HepG2 (cell line): ENCODE measurements around the gene CCBE1. TPM values are rescaled to one million over a fixed set of nuclear protein-coding genes. Genes with fewer than 3 reads are reported as not detected.

ENCODE experiments used
- ATAC-seq: fragments of 200-7000 bp; cut with Tn5 transposase; 3 replicates; pipeline ENCODE4 v1.9.1; 2020; ENCODE audit warnings: mild to moderate bottlenecking, moderate library complexity
- BruUV-seq: library from RNA; stranded (reverse); fragments of 400-500 nt; replicated peaks from 2 replicates; lab custom pipeline; 2021; lab: Mats Ljungman, UMichigan
- CTCF ChIA-PET: fragments of 300-600 bp; formaldehyde crosslinking; extraction: SDS; loops from one replicate; lab custom pipeline; 2021; ENCODE audit warnings: low total read pairs, inconsistent platforms, low intra/inter-chr PET ratio; lab: Yijun Ruan, JAX
- POLR2A ChIA-PET: fragments of 350-600 bp; sonication (Branson Sonifier 250); formaldehyde crosslinking; loops from one replicate; lab custom pipeline; 2020; ENCODE audit warnings: antibody characterized with exemption, inconsistent platforms; lab: Yijun Ruan, JAX
- DNase-seq: peaks from one replicate; pipeline ENCODE4 v3.0.0-alpha.2; 2015; ENCODE audit warnings: low spot score
- FAIRE-seq: peaks from 3 replicates; lab custom pipeline; 2011; peaks lifted over from hg19 to GRCh38; lab: Jason Lieb, UNC
- H2AFZ ChIP-seq: one replicate; pipeline ENCODE4 v1.6.1; 2011; ENCODE audit warnings: low read length, inconsistent platforms
- H3K27ac ChIP-seq: fragments of 300-600 bp; 3 replicates; pipeline ENCODE4 v1.8.0; 2011; ENCODE audit warnings: mixed run types, mild to moderate bottlenecking, mixed read lengths, low read length, inconsistent platforms; ENCODE audit not compliant: insufficient read depth; ENCODE audit errors: extremely low read length
- H3K27me3 ChIP-seq, 2 experiments: fragments of 200-600 bp in 1 of 2; 2 replicates in 1 of 2; 3 replicates in 1 of 2; pipeline versions ENCODE4 v1.6.0 to v1.8.0; 2011; ENCODE audit warnings: low read length in 2 of 2, mild to moderate bottlenecking in 2 of 2, moderate library complexity in 2 of 2, inconsistent platforms in 1 of 2; ENCODE audit not compliant: insufficient read depth in 2 of 2, control insufficient read depth in 1 of 2
- H3K36me3 ChIP-seq, 2 experiments: fragments of 200-600 bp in 1 of 2; replicated peaks in 1 of 2; 2 replicates in 1 of 2; 3 replicates in 1 of 2; pipeline versions ENCODE4 v1.5.1 to v1.8.0; 2011; ENCODE audit warnings: low read length in 2 of 2, inconsistent platforms in 1 of 2; ENCODE audit not compliant: insufficient read depth in 2 of 2, control insufficient read depth in 1 of 2
- H3K4me1 ChIP-seq: 2 replicates; pipeline ENCODE4 v1.5.1; 2012; ENCODE audit warnings: low read length, inconsistent platforms; ENCODE audit not compliant: insufficient read depth
- H3K4me2 ChIP-seq: 2 replicates; pipeline ENCODE4 v1.6.0; 2011; ENCODE audit warnings: low read depth, low read length, inconsistent platforms
- H3K4me3 ChIP-seq, 3 experiments: fragments of 200-600 bp in 1 of 3; sonication (generic), shearing (Covaris generic) in 1 of 3; replicated peaks in 1 of 3; 2 replicates each; pipeline ENCODE4 v1.5.1; 2011 to 2016; ENCODE audit warnings: low read length in 3 of 3, inconsistent platforms in 2 of 3, low read depth in 2 of 3, mild to moderate bottlenecking in 2 of 3, control low read depth in 1 of 3, mixed read lengths in 1 of 3; ENCODE audit not compliant: insufficient read depth in 1 of 3
- H3K79me2 ChIP-seq: one replicate; pipeline ENCODE4 v1.6.1; 2011; ENCODE audit warnings: low read length, inconsistent platforms; ENCODE audit not compliant: insufficient read depth
- H3K9ac ChIP-seq: 2 replicates; pipeline ENCODE4 v1.6.0; 2011; ENCODE audit warnings: mild to moderate bottlenecking, low read depth, low read length, inconsistent platforms; ENCODE audit not compliant: insufficient read depth
- H3K9me3 ChIP-seq: 2 replicates; pipeline ENCODE4 v1.5.1; 2012; ENCODE audit warnings: mild to moderate bottlenecking, low read length
- H4K20me1 ChIP-seq: 2 replicates; pipeline ENCODE4 v1.6.0; 2011; ENCODE audit warnings: inconsistent platforms, mild to moderate bottlenecking, low read length, moderate library complexity; ENCODE audit not compliant: insufficient read depth
- ARID2 ChIP-seq: sonication (generic); formaldehyde crosslinking; IDR thresholded peaks from 2 replicates; pipeline ENCODE4 v1.8.1; 2022; ENCODE audit warnings: mild to moderate bottlenecking, missing genetic modification reagents, borderline replicate concordance
- CHD2 ChIP-seq: IDR thresholded peaks from 2 replicates; pipeline ENCODE4 v1.6.1; 2011; ENCODE audit warnings: low read depth, low read length, improper control_type of control experiment
- DNMT3B ChIP-seq: conservative IDR thresholded peaks from 2 replicates; pipeline ENCODE4 v1.6.1; 2016; ENCODE audit warnings: missing biosample characterization, control low read depth
- EP300 ChIP-seq, 3 experiments: sonication (generic) in 1 of 3; formaldehyde crosslinking in 1 of 3; IDR thresholded peaks; 2 replicates each; pipeline versions ENCODE4 v1.5.1 to v1.6.1; 2011 to 2020; ENCODE audit warnings: low read depth in 2 of 3, low read length in 2 of 3, borderline replicate concordance in 1 of 3, improper control_type of control experiment in 1 of 3, mild to moderate bottlenecking in 1 of 3, missing genetic modification reagents in 1 of 3, moderate library complexity in 1 of 3
- MAFF ChIP-seq: IDR thresholded peaks from 2 replicates; pipeline ENCODE4 v1.6.1; 2011; ENCODE audit warnings: low read depth, low read length, improper control_type of control experiment
- MAZ ChIP-seq, 2 experiments: sonication (generic) in 1 of 2; formaldehyde crosslinking in 1 of 2; IDR thresholded peaks; 2 replicates each; pipeline versions ENCODE4 v1.5.0 to v1.6.1; 2012 to 2020; ENCODE audit warnings: low read depth in 2 of 2, mild to moderate bottlenecking in 2 of 2, borderline replicate concordance in 1 of 2, improper control_type of control experiment in 1 of 2, low read length in 1 of 2, missing genetic modification reagents in 1 of 2, moderate library complexity in 1 of 2
- MTA3 ChIP-seq: sonication (generic); formaldehyde crosslinking; IDR thresholded peaks from 2 replicates; pipeline ENCODE4 v1.4.0; 2020; ENCODE audit warnings: missing genetic modification reagents
- PAF1 ChIP-seq: IDR thresholded peaks from 2 replicates; pipeline ENCODE4 v1.6.1; 2016; ENCODE audit warnings: missing genetic modification reagents, missing compliant biosample characterization
- RFX1 ChIP-seq: fragments of 450-650 bp; IDR thresholded peaks from 2 replicates; pipeline ENCODE4 v1.6.1; 2017
- TARDBP ChIP-seq: sonication (generic); formaldehyde crosslinking; IDR thresholded peaks from 2 replicates; pipeline ENCODE4 v1.8.0; 2022; ENCODE audit warnings: mild to moderate bottlenecking, missing genetic modification reagents
- ZFP1 ChIP-seq: IDR thresholded peaks from 2 replicates; pipeline ENCODE4 v1.6.1; 2016
- ZNF160 ChIP-seq: sonication (generic); formaldehyde crosslinking; IDR thresholded peaks from 2 replicates; pipeline ENCODE4 v1.8.0; 2022; ENCODE audit warnings: mild to moderate bottlenecking, inconsistent platforms, missing genetic modification reagents
- ZNF256 ChIP-seq: sonication (generic); formaldehyde crosslinking; conservative IDR thresholded peaks from 2 replicates; pipeline ENCODE4 v1.4.0; 2020; ENCODE audit warnings: missing genetic modification reagents
- ZNF432 ChIP-seq: sonication (generic); formaldehyde crosslinking; IDR thresholded peaks from 2 replicates; pipeline ENCODE4 v1.5.0; 2020; ENCODE audit warnings: missing genetic modification reagents, mild to moderate bottlenecking, borderline replicate concordance
- ZNF616 ChIP-seq: sonication (generic); formaldehyde crosslinking; IDR thresholded peaks from 2 replicates; pipeline ENCODE4 v1.5.0; 2020; ENCODE audit warnings: low read depth, mild to moderate bottlenecking, missing genetic modification reagents
- WGBS: methylation state at CpG from one replicate; pipeline ENCODE4 v1.1.6; 2017; ENCODE audit warnings: low lambda C conversion rate; 5-methylcytosine and 5-hydroxymethylcytosine counted together
- in situ Hi-C: cut with HindIII; loops from 2 replicates; pipeline ENCODE4 v1.10.0; 2017; ENCODE audit warnings: low pct_unique_long_range_greater_than_20kb; ENCODE audit not compliant: extremely low pct_ligation_motif_present
- intact Hi-C: fragments of 100-400 bp; cut with micrococcal nuclease; formaldehyde crosslinking; loops from one replicate; pipeline ENCODE4 v1.10.0; 2022; ENCODE audit not compliant: unreplicated experiment
- polyA plus RNA-seq, 8 experiments: library from polyadenylated mRNA; depleted of rRNA in 3 of 8; stranded (reverse) in 7 of 8; unstranded in 1 of 8; fragments of >200 nt; fragmentation: Illumina TruSeq in 4 of 8; extraction: Trizol in 4 of 8; gene quantifications; 2 replicates each; pipeline versions ENCODE4 v1.2.1 to v1.2.3, GENCODE V29; 2011 to 2016; ENCODE audit warnings: low read depth in 4 of 8, missing spikeins in 1 of 8, mixed read lengths in 1 of 8; ENCODE audit not compliant: insufficient read depth in 1 of 8
- total RNA-seq, 5 experiments: library from RNA; depleted of rRNA; stranded (reverse); fragments of >200 nt; fragmentation: Illumina TruSeq; extraction: Trizol; gene quantifications; 2 replicates each; pipeline ENCODE4 v1.2.3, GENCODE V29; 2016; ENCODE audit warnings: low read depth in 1 of 5
- TF ChIP-seq, protein P1 (sequence below): fragments of 450-650 bp; IDR thresholded peaks from 2 replicates; pipeline ENCODE4 v1.6.1; 2017
- TF ChIP-seq, protein P2 (sequence below): sonication (generic); formaldehyde crosslinking; IDR thresholded peaks from 2 replicates; pipeline ENCODE4 v1.5.1; 2020; ENCODE audit warnings: missing genetic modification reagents, mild to moderate bottlenecking, borderline replicate concordance
- TF ChIP-seq, protein P3 (sequence below): sonication (generic); formaldehyde crosslinking; IDR thresholded peaks from 2 replicates; pipeline ENCODE4 v1.4.0; 2020; ENCODE audit warnings: missing genetic modification reagents
- TF ChIP-seq, protein P4 (sequence below): sonication (generic); formaldehyde crosslinking; IDR thresholded peaks from 2 replicates; pipeline ENCODE4 v1.5.1; 2020; ENCODE audit warnings: missing genetic modification reagents, mild to moderate bottlenecking, borderline replicate concordance

Gene CCBE1
- total and polyA plus RNA-seq, 2 of the 13 experiments (the other 11 are each of a cell fraction or from before 2014, with no cell fraction given), result not detected

DNA sequence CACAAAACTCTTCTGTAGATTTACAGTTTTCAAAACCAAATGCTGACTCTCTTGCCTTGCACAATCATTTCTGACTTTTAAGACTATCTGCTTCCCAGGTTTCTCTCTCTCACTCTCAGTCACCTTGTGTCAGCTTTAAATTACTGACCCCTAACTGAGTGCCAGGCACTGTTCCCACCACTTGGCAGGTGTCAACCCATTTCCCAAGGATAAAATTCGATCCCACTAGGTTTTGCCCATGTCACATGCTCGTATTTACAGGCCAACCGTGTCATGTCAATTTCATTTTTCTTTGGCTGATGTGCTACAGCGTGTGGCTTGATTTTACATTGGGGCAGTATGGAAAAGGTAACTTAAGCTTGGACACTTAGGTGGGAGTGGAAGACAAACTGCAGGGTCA lies 312.0 kb downstream of the CCBE1 start (continued):
- TF ChIP-seq MTA3 (CRISPR knock-in tag) (no peak), ZFP1 (no peak), MAFF (no peak), DNMT3B (CRISPR knock-in tag) (no peak), ZNF256 (CRISPR knock-in tag) (no peak), CHD2 (no peak), PAF1 (CRISPR knock-in tag) (no peak), ZNF432 (no peak), ARID2 (CRISPR knock-in tag) (no peak), MAZ (IDR thresholded peaks at IDR 0.05; ENCODE audit: borderline replicate concordance, low read depth, low read length) (no peak), MAZ (CRISPR knock-in tag; IDR thresholded peaks at IDR 0.05; ENCODE audit: low read depth) (no peak), ZNF616 (CRISPR knock-in tag) (no peak), RFX1 (no peak), ZNF160 (CRISPR knock-in tag) (no peak), EP300 (IDR thresholded peaks at IDR 0.05; ENCODE audit: low read depth in 2 of 2, low read length in 2 of 2) (no peak), EP300 (CRISPR knock-in tag; IDR thresholded peaks at IDR 0.05; ENCODE audit: borderline replicate concordance) (no peak)

DNA sequence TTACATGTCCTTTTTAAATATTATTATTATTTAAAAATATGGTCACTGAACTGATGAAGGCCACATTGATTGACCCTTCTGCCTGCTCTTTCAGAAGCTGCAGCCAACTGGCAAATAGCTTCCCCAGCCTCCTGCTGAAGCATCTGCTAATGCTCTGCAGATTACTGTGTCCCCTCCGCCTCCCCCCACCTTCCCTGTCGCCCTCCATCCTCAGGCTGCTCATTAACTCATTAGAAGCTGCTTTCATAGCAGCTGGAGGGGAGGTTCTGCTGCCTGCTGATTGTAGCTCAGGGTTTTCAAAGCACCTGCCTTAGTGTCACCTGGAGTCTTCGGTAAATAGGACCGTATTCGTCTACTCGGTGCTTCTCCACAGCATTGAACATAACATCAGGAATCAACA lies 313.4 kb downstream of the CCBE1 start:
- ChIA-PET CTCF (no interaction called here), POLR2A (no interaction called here)
- Histone ChIP-seq H3K36me3 (no peaks in the 10 kb centered on the region), H3K9me3 (no peaks in the 10 kb centered on the region), H3K9ac (no peak overlapping the region), H3K79me2 (no peaks in the 10 kb centered on the region), H4K20me1 (no peaks in the 10 kb centered on the region), H3K27me3 (peaks cover 0 to 21% of the 10 kb centered on the region in 2 experiments; a peak in 2 of 5 replicates), H3K27ac (no peak overlapping the region), H2AFZ (no peak overlapping the region), H3K4me2 (no peak overlapping the region), H3K4me1 (no peaks in the 10 kb centered on the region), H3K4me3 (no peak overlapping the region)
- no peak for FAIRE-seq
- BruUV-seq, result no TSS peak
- intact Hi-C loops (no loop called here), in situ Hi-C loops (no loop called here)
- ATAC-seq, result no peak
- no peak for DNase-seq
- WGBS, result 56% methylated on average over 6 of the region's 6 CpGs
- TF ChIP-seq, protein P1, sequence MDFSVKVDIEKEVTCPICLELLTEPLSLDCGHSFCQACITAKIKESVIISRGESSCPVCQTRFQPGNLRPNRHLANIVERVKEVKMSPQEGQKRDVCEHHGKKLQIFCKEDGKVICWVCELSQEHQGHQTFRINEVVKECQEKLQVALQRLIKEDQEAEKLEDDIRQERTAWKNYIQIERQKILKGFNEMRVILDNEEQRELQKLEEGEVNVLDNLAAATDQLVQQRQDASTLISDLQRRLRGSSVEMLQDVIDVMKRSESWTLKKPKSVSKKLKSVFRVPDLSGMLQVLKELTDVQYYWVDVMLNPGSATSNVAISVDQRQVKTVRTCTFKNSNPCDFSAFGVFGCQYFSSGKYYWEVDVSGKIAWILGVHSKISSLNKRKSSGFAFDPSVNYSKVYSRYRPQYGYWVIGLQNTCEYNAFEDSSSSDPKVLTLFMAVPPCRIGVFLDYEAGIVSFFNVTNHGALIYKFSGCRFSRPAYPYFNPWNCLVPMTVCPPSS, result no peak
- TF ChIP-seq, protein P2, sequence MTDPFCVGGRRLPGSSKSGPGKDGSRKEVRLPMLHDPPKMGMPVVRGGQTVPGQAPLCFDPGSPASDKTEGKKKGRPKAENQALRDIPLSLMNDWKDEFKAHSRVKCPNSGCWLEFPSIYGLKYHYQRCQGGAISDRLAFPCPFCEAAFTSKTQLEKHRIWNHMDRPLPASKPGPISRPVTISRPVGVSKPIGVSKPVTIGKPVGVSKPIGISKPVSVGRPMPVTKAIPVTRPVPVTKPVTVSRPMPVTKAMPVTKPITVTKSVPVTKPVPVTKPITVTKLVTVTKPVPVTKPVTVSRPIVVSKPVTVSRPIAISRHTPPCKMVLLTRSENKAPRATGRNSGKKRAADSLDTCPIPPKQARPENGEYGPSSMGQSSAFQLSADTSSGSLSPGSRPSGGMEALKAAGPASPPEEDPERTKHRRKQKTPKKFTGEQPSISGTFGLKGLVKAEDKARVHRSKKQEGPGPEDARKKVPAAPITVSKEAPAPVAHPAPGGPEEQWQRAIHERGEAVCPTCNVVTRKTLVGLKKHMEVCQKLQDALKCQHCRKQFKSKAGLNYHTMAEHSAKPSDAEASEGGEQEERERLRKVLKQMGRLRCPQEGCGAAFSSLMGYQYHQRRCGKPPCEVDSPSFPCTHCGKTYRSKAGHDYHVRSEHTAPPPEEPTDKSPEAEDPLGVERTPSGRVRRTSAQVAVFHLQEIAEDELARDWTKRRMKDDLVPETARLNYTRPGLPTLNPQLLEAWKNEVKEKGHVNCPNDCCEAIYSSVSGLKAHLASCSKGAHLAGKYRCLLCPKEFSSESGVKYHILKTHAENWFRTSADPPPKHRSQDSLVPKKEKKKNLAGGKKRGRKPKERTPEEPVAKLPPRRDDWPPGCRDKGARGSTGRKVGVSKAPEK (CRISPR knock-in tag), result no peak
- TF ChIP-seq, protein P3, sequence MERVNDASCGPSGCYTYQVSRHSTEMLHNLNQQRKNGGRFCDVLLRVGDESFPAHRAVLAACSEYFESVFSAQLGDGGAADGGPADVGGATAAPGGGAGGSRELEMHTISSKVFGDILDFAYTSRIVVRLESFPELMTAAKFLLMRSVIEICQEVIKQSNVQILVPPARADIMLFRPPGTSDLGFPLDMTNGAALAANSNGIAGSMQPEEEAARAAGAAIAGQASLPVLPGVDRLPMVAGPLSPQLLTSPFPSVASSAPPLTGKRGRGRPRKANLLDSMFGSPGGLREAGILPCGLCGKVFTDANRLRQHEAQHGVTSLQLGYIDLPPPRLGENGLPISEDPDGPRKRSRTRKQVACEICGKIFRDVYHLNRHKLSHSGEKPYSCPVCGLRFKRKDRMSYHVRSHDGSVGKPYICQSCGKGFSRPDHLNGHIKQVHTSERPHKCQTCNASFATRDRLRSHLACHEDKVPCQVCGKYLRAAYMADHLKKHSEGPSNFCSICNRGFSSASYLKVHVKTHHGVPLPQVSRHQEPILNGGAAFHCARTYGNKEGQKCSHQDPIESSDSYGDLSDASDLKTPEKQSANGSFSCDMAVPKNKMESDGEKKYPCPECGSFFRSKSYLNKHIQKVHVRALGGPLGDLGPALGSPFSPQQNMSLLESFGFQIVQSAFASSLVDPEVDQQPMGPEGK (CRISPR knock-in tag), result no peak
- no peak for TF ChIP-seq TARDBP
- TF ChIP-seq, protein P4, sequence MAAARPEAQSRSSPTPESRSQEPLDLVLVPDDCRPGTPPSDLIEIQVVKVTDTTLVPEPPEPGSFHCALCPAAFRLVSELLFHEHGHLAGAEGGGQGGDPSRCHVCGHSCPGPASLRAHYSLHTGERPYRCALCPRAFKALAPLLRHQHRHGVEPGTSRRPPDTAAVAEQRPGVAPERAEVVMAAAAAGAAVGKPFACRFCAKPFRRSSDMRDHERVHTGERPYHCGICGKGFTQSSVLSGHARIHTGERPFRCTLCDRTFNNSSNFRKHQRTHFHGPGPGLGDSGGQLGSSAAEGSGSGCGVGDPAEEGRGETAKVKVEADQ (CRISPR knock-in tag), result no peak
